Measurements from ENCODE around the gene ABHD8.

The ABHD8 gene

GRCh38 chr19:17303167-17303939 lies at the start of gene ABHD8:
TSS of gene ABHD8 (minus strand) at chr19:17303425. CDS start at chr19:17301616, 1,809 bp downstream.
- peak; percentile 97 for DNase-seq (ENCODE audit: low spot score)
- H3K27ac ChIP-seq, result peak within 1 kb of the TSS; percentile 82 to 94
- TF ChIP-seq CTCF (IDR thresholded peaks at IDR 0.05), result peak; percentile 52
- H3K4me3 ChIP-seq, result peak within 1 kb of the TSS; percentile 86

GRCh38 chr19:17352608-17353280 lies 49.5 kb upstream of the ABHD8 start:
- H3K27ac ChIP-seq, result no peak overlapping the region
- DNase-seq (ENCODE audit: low spot score), result no peak
- H3K4me3 ChIP-seq, result no peak overlapping the region
- no peak for TF ChIP-seq CTCF (IDR thresholded peaks at IDR 0.05)

GRCh38 chr19:17351815-17352435 lies 48.7 kb upstream of the ABHD8 start:
- no peak for TF ChIP-seq CTCF (IDR thresholded peaks at IDR 0.05)
- Histone ChIP-seq H3K4me3 (no peak overlapping the region), H3K27ac (no peak overlapping the region)
- DNase-seq (ENCODE audit: low spot score), result no peak

- peak overlapping the region; percentile 50 for H3K4me3 ChIP-seq
- no peak for TF ChIP-seq CTCF (IDR thresholded peaks at IDR 0.05)
- peak overlapping the region; percentile 40 to 85 for H3K27ac ChIP-seq
- no peak for DNase-seq (ENCODE audit: low spot score)
These were observed 45.5 kb upstream of the ABHD8 start for GRCh38 chr19:17348700-17349099.

GRCh38 chr19:17347877-17348276 lies 44.7 kb upstream of the ABHD8 start:
- Histone ChIP-seq H3K27ac (peak overlapping the region; percentile 40 to 85), H3K4me3 (no peak overlapping the region)
- TF ChIP-seq CTCF (IDR thresholded peaks at IDR 0.05), result no peak
- no peak for DNase-seq (ENCODE audit: low spot score)

GRCh38 chr19:17347361-17347760 lies 44.1 kb upstream of the ABHD8 start:
- Histone ChIP-seq H3K27ac (peak overlapping the region; percentile 40 to 85), H3K4me3 (no peak overlapping the region)
- no peak for TF ChIP-seq CTCF (IDR thresholded peaks at IDR 0.05)
- DNase-seq (ENCODE audit: low spot score), result no peak

All from coronary artery (tissue), 2 donors.